NCI-H1417 treated with DMSO at 0.1 percent for 48 hours (cell line): ENCODE data around the gene RNU4-1.
"Not testable (repeated sequence)": the region's sequence is repeated elsewhere in the genome, so short reads cannot be mapped to it uniquely, and the experiment has no call there.

Experiments used
- DNase-seq: peaks from one replicate; lab custom pipeline; 2025; lab: John Stamatoyannopoulos, UW

Gene RNU4-1

GRCh38 chr12:120258323-120258896 lies 34.6 kb downstream of the RNU4-1 start:
- no peak for DNase-seq

- no peak for DNase-seq
These were observed 35.8 kb downstream of the RNU4-1 start for GRCh38 chr12:120257041-120257821.

GRCh38 chr12:120254809-120255208 lies 38.2 kb downstream of the RNU4-1 start:
- no peak for DNase-seq

DNA sequence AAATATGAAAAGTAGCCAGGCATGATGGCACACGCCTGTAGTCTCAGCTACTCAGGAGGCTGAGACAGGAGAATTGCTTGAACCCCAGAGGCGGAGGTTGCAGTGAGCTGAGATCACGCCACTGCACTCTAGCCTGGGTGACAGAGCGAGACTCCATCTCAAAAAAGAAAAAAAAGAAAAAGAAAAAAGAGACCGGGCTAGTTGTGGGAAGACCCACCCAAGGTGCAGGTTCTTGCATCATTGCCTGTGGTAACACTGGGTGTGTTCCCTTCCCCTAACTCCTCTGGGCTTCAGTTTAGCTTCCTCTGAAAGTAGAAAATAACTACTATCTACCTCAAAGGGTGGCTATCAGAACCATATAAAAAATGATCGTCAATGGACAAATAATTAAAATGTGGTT lies 39.7 kb downstream of the RNU4-1 start:
- not testable (repeated sequence) for DNase-seq

GRCh38 chr12:120252071-120252906 lies 40.7 kb downstream of the RNU4-1 start:
- DNase-seq, result no peak

- not testable (repeated sequence) for DNase-seq
These were observed 41.5 kb downstream of the RNU4-1 start for GRCh38 chr12:120251364-120252070.

GRCh38 chr12:120249875-120250795 lies 42.9 kb downstream of the RNU4-1 start:
- DNase-seq, result no peak

GRCh38 chr12:120249266-120249874 lies 43.7 kb downstream of the RNU4-1 start:
- no peak for DNase-seq

GRCh38 chr12:120247621-120248030 lies 45.4 kb downstream of the RNU4-1 start:
- no peak for DNase-seq

DNA sequence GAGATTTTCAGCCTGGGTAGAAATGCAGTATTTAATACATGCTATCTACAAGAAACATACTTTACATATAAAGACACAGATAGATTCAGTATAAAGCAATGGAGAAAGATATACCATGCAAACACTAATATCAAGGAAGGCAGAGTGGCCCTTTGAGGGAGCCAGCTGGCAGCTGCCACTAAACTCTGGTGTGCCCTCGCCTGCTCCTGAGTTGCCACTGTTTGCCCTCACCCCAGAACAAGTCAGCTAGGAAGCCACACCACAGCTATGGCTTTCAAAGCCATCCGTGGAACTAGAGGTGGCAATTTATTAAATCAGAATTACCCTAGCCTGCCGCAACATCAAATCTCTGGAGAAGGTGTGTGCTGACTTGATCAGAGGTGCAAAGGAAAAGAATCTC lies 45.9 kb downstream of the RNU4-1 start:
- no peak for DNase-seq

GRCh38 chr12:120246705-120247104 lies 46.3 kb downstream of the RNU4-1 start:
- DNase-seq, result not testable (repeated sequence)
